Measurements from ENCODE around the gene PDZD7.

The PDZD7 gene

GRCh38 chr10:101007099-101007711, 23.7 kb downstream of the PDZD7 start:
- no peak overlapping the region for H3K27ac Mint-ChIP-seq
- no peak for DNase-seq
- no peaks in the 10 kb centered on the region for H3K9me3 Mint-ChIP-seq
- no peak for ATAC-seq
- H3K4me1 Mint-ChIP-seq = no peaks in the 10 kb centered on the region
- no peaks in the 10 kb centered on the region for H3K27me3 Mint-ChIP-seq
- H3K4me3 Mint-ChIP-seq = no peak overlapping the region

- ATAC-seq (no peak), DNase-seq (no peak)
- Mint-ChIP-seq H3K4me1 (no peaks in the 10 kb centered on the region), H3K4me3 (no peak overlapping the region), H3K27ac (no peak overlapping the region), H3K9me3 (no peaks in the 10 kb centered on the region), H3K27me3 (no peaks in the 10 kb centered on the region)
These were observed 24.3 kb downstream of the PDZD7 start for GRCh38 chr10:101006593-101007098.

- DNase-seq (no peak), ATAC-seq (no peak)
- no peak overlapping the region for H3K4me3 Mint-ChIP-seq
- no peaks in the 10 kb centered on the region for H3K27me3 Mint-ChIP-seq
- peaks cover 4% of the 10 kb centered on the region for H3K4me1 Mint-ChIP-seq
- no peaks in the 10 kb centered on the region for H3K9me3 Mint-ChIP-seq
- H3K27ac Mint-ChIP-seq = peak overlapping the region in 1 of 2 donors; percentile 50
These were observed 24.9 kb downstream of the PDZD7 start for GRCh38 chr10:101005869-101006567.

GRCh38 chr10:101005361-101005760, 25.6 kb downstream of the PDZD7 start:
- H3K4me3 Mint-ChIP-seq = no peak overlapping the region
- DNase-seq (no peak), ATAC-seq (no peak)
- H3K4me1 Mint-ChIP-seq = peaks cover 10% of the 10 kb centered on the region
- no peaks in the 10 kb centered on the region for H3K9me3 Mint-ChIP-seq
- H3K27me3 Mint-ChIP-seq = no peaks in the 10 kb centered on the region
- peak overlapping the region; percentile 48 to 65 for H3K27ac Mint-ChIP-seq

- Mint-ChIP-seq H3K27me3 (no peaks in the 10 kb centered on the region), H3K9me3 (no peaks in the 10 kb centered on the region), H3K4me3 (no peak overlapping the region), H3K4me1 (peaks cover 17% of the 10 kb centered on the region), H3K27ac (no peak overlapping the region)
- no peak for DNase-seq
- ATAC-seq = no peak
These were observed 27.2 kb downstream of the PDZD7 start for GRCh38 chr10:101003639-101004206.

GRCh38 chr10:101002456-101002855, 28.5 kb downstream of the PDZD7 start:
- peaks cover 27% of the 10 kb centered on the region for H3K4me1 Mint-ChIP-seq

GRCh38 chr10:101001659-101002035, 29.3 kb downstream of the PDZD7 start:
- no peaks in the 10 kb centered on the region for H3K27me3 Mint-ChIP-seq
- DNase-seq (no peak), ATAC-seq (no peak)
- H3K4me1 Mint-ChIP-seq = peaks cover 28% of the 10 kb centered on the region
- H3K9me3 Mint-ChIP-seq = no peaks in the 10 kb centered on the region
- H3K27ac Mint-ChIP-seq = no peak overlapping the region
- no peak overlapping the region for H3K4me3 Mint-ChIP-seq

More at GRCh38 chr10:101002456-101002855, 28.5 kb downstream of the PDZD7 start:
- Mint-ChIP-seq H3K27ac (no peak overlapping the region), H3K27me3 (no peaks in the 10 kb centered on the region), H3K9me3 (no peaks in the 10 kb centered on the region), H3K4me3 (no peak overlapping the region)
- ATAC-seq = no peak
- no peak for DNase-seq

- H3K4me1 Mint-ChIP-seq = peaks cover 34% of the 10 kb centered on the region
- H3K4me3 Mint-ChIP-seq = peak overlapping the region; percentile 47 to 66
- H3K27me3 Mint-ChIP-seq = no peaks in the 10 kb centered on the region
- no peaks in the 10 kb centered on the region for H3K9me3 Mint-ChIP-seq
- H3K27ac Mint-ChIP-seq = peak overlapping the region; percentile 20 to 23
- no peak for DNase-seq
- ATAC-seq = no peak
These were observed 29.8 kb downstream of the PDZD7 start for GRCh38 chr10:101000915-101001658.

GRCh38 chr10:101000127-101000914, 30.6 kb downstream of the PDZD7 start:
- DNase-seq (no peak), ATAC-seq (no peak)
- Mint-ChIP-seq H3K27me3 (no peaks in the 10 kb centered on the region), H3K9me3 (no peaks in the 10 kb centered on the region), H3K27ac (peak overlapping the region; percentile 23 to 25), H3K4me3 (peak overlapping the region; percentile 66 to 77), H3K4me1 (peaks cover 37% of the 10 kb centered on the region)

GRCh38 chr10:100999742-101000126, 31.2 kb downstream of the PDZD7 start, which contains the start of gene LZTS2:
TSS of gene LZTS2 (plus strand) at chr10:100999808. CDS start at chr10:101002539, 2,731 bp downstream.
- H3K27ac Mint-ChIP-seq = peak within 1 kb of the TSS; percentile 4 to 86
- peaks cover 37% of the 10 kb centered on the region for H3K4me1 Mint-ChIP-seq
- H3K27me3 Mint-ChIP-seq = no peaks in the 10 kb centered on the region
- peak; percentile 7 for ATAC-seq
- no peak for DNase-seq
- H3K9me3 Mint-ChIP-seq = no peaks in the 10 kb centered on the region
- H3K4me3 Mint-ChIP-seq = peak within 1 kb of the TSS; percentile 78 to 92

- no peaks in the 10 kb centered on the region for H3K27me3 Mint-ChIP-seq
- no peaks in the 10 kb centered on the region for H3K9me3 Mint-ChIP-seq
- DNase-seq (peak; percentile 82 to 83), ATAC-seq (peak; percentile 73)
- peaks cover 37% of the 10 kb centered on the region for H3K4me1 Mint-ChIP-seq
- H3K27ac Mint-ChIP-seq = peak overlapping the region in 1 of 2 donors; percentile 86
- H3K4me3 Mint-ChIP-seq = peak overlapping the region; percentile 78 to 92
These were observed 31.8 kb downstream of the PDZD7 start for GRCh38 chr10:100998991-100999741.

- H3K9me3 Mint-ChIP-seq = no peaks in the 10 kb centered on the region
These were observed 32.5 kb downstream of the PDZD7 start for GRCh38 chr10:100998183-100998990.

GRCh38 chr10:100997360-100998182, 33.4 kb downstream of the PDZD7 start:
- no peaks in the 10 kb centered on the region for H3K9me3 Mint-ChIP-seq
- H3K4me3 Mint-ChIP-seq = peak overlapping the region; percentile 78 to 92
- H3K4me1 Mint-ChIP-seq = peaks cover 37% of the 10 kb centered on the region
- H3K27me3 Mint-ChIP-seq = no peaks in the 10 kb centered on the region
- peak; percentile 78 to 80 for DNase-seq
- peak; percentile 61 for ATAC-seq
- peak overlapping the region; percentile 67 to 79 for H3K27ac Mint-ChIP-seq

More at GRCh38 chr10:100998183-100998990, 32.5 kb downstream of the PDZD7 start:
- ATAC-seq (peak; percentile 49), DNase-seq (peak; percentile 61 to 68)
- Mint-ChIP-seq H3K27me3 (no peaks in the 10 kb centered on the region), H3K4me1 (peaks cover 37% of the 10 kb centered on the region), H3K27ac (peak overlapping the region; percentile 49 to 86), H3K4me3 (peak overlapping the region; percentile 78 to 92)

All from stimulated activated naive CD8-positive, alpha-beta T cell treated with anti-CD3 and anti-CD28 coated beads, Interleukin-15, amount 100 ng/mL, for 72 hours (primary cell).